ENCODE data around the gene KDM4B.
A peak's percentile ranks its signal among the peaks of the same experiment; 100 is the strongest.

The KDM4B gene

GRCh38 chr19:5000120-5000611 is 31.3 kb downstream of the KDM4B start:
- CTCF ChIA-PET = interaction anchor here (2.0 kb wide), 1 partner anchor 31 kb away, joined by 13 read pairs; no protein-coding TSS in a partner anchor
- DNase-seq = no peak

DNA sequence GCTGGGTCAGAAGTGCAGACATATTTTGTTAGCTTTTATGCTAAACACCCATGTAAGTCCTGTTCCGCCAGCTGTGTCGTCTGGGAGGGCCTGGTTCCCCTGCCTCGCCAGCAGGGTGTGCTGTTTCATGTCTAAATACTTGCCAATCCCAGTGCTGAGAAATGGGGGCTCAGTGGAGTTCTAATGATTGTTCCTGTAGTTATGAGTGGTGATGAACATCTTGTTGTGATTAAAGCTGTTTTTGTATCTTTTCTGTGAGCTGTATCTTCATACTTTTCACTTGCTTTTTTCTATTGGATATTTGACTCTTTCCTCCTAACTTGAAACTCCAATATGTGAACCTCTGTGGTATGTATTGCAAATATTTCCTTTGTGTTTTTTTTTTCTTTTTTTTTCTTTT is 32.7 kb downstream of the KDM4B start:
- Histone ChIP-seq H3K4me1 (ENCODE audit: control extremely low read depth in 1 of 4, control insufficient read depth in 4 of 4, insufficient read depth in 4 of 4, low read length in 3 of 4) (peaks cover 0 to 2% (median under 1%) of the 10 kb centered on the region in 4 experiments), H3K27ac (ENCODE audit: insufficient read depth in 1 of 2, low read depth in 1 of 2, low read length in 2 of 2, poor library complexity in 1 of 2, severe bottlenecking in 2 of 2) (no peak overlapping the region)
- POLR2A ChIA-PET = no interaction called here

More at GRCh38 chr19:5000120-5000611, 31.3 kb downstream of the KDM4B start:
- Histone ChIP-seq H3K4me1 (ENCODE audit: control extremely low read depth in 1 of 4, control insufficient read depth in 4 of 4, insufficient read depth in 4 of 4, low read length in 3 of 4) (no peaks in the 10 kb centered on the region), H3K27me3 (replicated peaks in 2 of 5; ENCODE audit: control insufficient read depth in 4 of 5, insufficient read depth in 5 of 5, low read length in 4 of 5) (no peaks in the 10 kb centered on the region), H3K36me3 (ENCODE audit: control insufficient read depth in 4 of 4, insufficient read depth in 4 of 4, low read length in 3 of 4) (peaks cover 2 to 23% (median 14%) of the 10 kb centered on the region in 4 experiments), H3K9me3 (ENCODE audit: control extremely low read depth in 1 of 5, control insufficient read depth in 4 of 5, insufficient read depth in 2 of 5, low read depth in 1 of 5, low read length in 4 of 5) (peaks cover 0 to 2% (median 0%) of the 10 kb centered on the region in 5 experiments), H3K27ac (ENCODE audit: insufficient read depth in 1 of 2, low read depth in 1 of 2, low read length in 2 of 2, poor library complexity in 1 of 2, severe bottlenecking in 2 of 2) (no peak overlapping the region), H3K4me3 (ENCODE audit: control insufficient read depth in 1 of 7, extremely low read depth in 1 of 7, insufficient read depth in 4 of 7, low read depth in 2 of 7, low read length in 6 of 7) (no peak overlapping the region)
- POLR2A ChIA-PET = no interaction called here
- 100% methylated on average over 5 of the region's 6 CpGs for WGBS (ENCODE audit: insufficient coverage)

DNA sequence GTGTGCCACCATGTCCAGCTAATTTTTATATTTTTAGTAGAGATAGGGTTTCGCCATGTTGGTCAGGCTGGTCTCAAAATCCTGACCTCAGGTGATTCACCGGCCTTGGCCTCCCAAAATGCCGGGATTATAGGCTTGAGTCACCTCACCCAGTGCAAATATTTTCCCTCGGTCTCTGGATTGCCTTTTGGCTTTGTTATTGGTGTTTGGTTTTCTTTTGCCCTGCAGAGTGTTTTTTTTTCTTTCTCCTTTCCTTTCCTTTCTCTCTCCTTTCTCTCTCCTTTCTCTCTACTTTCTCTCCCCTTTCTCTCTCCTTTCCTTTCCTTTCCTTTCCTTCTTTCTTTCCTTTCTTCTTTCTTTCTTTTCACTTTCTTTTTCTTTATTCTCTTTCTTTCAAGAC is 33.2 kb downstream of the KDM4B start:
- H3K36me3 ChIP-seq (ENCODE audit: control insufficient read depth in 4 of 4, insufficient read depth in 4 of 4, low read length in 3 of 4) = peaks cover 2 to 15% (median 8%) of the 10 kb centered on the region in 4 experiments
- H3K27ac ChIP-seq (ENCODE audit: insufficient read depth in 1 of 2, low read depth in 1 of 2, low read length in 2 of 2, poor library complexity in 1 of 2, severe bottlenecking in 2 of 2) = no peak overlapping the region
- DNase-seq = no peak
- POLR2A ChIA-PET = no interaction called here
- H3K27me3 ChIP-seq (replicated peaks in 2 of 5; ENCODE audit: control insufficient read depth in 4 of 5, insufficient read depth in 5 of 5, low read length in 4 of 5) = no peaks in the 10 kb centered on the region
- H3K4me3 ChIP-seq (ENCODE audit: control insufficient read depth in 1 of 7, extremely low read depth in 1 of 7, insufficient read depth in 4 of 7, low read depth in 2 of 7, low read length in 6 of 7) = no peak overlapping the region
- CTCF ChIA-PET = interaction anchor here (0.8 to 2.1 kb wide), 16 partner anchors 12 to 278 kb away, joined by 3 to 13 read pairs (median 4); no protein-coding TSS in a partner anchor
- H3K9me3 ChIP-seq (ENCODE audit: control extremely low read depth in 1 of 5, control insufficient read depth in 4 of 5, insufficient read depth in 2 of 5, low read depth in 1 of 5, low read length in 4 of 5) = peaks cover 0 to under 1% (median 0%) of the 10 kb centered on the region in 5 experiments
- peaks cover 0 to 2% (median under 1%) of the 10 kb centered on the region in 4 experiments for H3K4me1 ChIP-seq (ENCODE audit: control extremely low read depth in 1 of 4, control insufficient read depth in 4 of 4, insufficient read depth in 4 of 4, low read length in 3 of 4)
- no CpG with 5 or more reads among the region's 4 CpGs for WGBS (ENCODE audit: insufficient coverage)

More for the DNA sequence above, 32.7 kb downstream of the KDM4B start:
- peaks cover 2 to 16% (median 12%) of the 10 kb centered on the region in 4 experiments for H3K36me3 ChIP-seq (ENCODE audit: control insufficient read depth in 4 of 4, insufficient read depth in 4 of 4, low read length in 3 of 4)
- no peaks in the 10 kb centered on the region for H3K27me3 ChIP-seq (replicated peaks in 2 of 5; ENCODE audit: control insufficient read depth in 4 of 5, insufficient read depth in 5 of 5, low read length in 4 of 5)
- CTCF ChIA-PET = interaction anchor here (0.8 to 2.1 kb wide), 16 partner anchors 11 to 277 kb away, joined by 3 to 13 read pairs (median 4); no protein-coding TSS in a partner anchor
- H3K4me3 ChIP-seq (ENCODE audit: control insufficient read depth in 1 of 7, extremely low read depth in 1 of 7, insufficient read depth in 4 of 7, low read depth in 2 of 7, low read length in 6 of 7) = no peak overlapping the region
- peak; percentile 51 to 73 (median 70) for DNase-seq
- 78% methylated on average over 3 of the region's 3 CpGs for WGBS (ENCODE audit: insufficient coverage)
- peaks cover 0 to 2% (median 0%) of the 10 kb centered on the region in 5 experiments for H3K9me3 ChIP-seq (ENCODE audit: control extremely low read depth in 1 of 5, control insufficient read depth in 4 of 5, insufficient read depth in 2 of 5, low read depth in 1 of 5, low read length in 4 of 5)

DNA sequence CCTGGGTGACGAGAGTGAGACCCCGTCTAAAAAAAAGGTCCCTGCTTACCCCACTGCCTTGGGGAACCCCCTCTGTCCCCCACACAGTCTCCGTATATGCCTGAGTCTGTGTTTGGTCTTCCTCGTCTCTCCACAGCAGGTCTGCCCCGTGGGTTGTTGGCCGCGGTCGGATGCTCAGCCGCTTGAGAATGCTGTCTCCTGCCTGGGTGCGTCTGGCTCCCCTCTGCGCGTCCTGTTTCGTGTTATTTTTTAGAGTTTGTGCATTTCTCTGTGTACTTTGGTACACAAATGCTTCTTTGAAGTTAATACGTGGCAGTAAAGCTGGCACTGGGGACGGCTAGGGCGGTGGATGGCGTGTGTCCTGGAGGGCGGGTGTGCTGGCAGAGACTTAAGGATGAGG is 34.9 kb downstream of the KDM4B start:
- H3K36me3 ChIP-seq (ENCODE audit: control insufficient read depth in 4 of 4, insufficient read depth in 4 of 4, low read length in 3 of 4) = peaks cover 0 to 9% (median 4%) of the 10 kb centered on the region in 4 experiments
- no peaks in the 10 kb centered on the region for H3K27me3 ChIP-seq (replicated peaks in 2 of 5; ENCODE audit: control insufficient read depth in 4 of 5, insufficient read depth in 5 of 5, low read length in 4 of 5)
- no peak overlapping the region for H3K27ac ChIP-seq (ENCODE audit: insufficient read depth in 1 of 2, low read depth in 1 of 2, low read length in 2 of 2, poor library complexity in 1 of 2, severe bottlenecking in 2 of 2)
- WGBS (ENCODE audit: insufficient coverage) = 96% methylated on average over 18 of the region's 18 CpGs
- DNase-seq = no peak
- peaks cover 0 to 4% (median 0%) of the 10 kb centered on the region in 5 experiments for H3K9me3 ChIP-seq (ENCODE audit: control extremely low read depth in 1 of 5, control insufficient read depth in 4 of 5, insufficient read depth in 2 of 5, low read depth in 1 of 5, low read length in 4 of 5)
- ChIA-PET CTCF (interaction anchor here (0.9 to 3.1 kb wide), 5 partner anchors 17 to 135 kb away, joined by 3 to 13 read pairs (median 4); no protein-coding TSS in a partner anchor), POLR2A (no interaction called here)
- H3K4me1 ChIP-seq (ENCODE audit: control extremely low read depth in 1 of 4, control insufficient read depth in 4 of 4, insufficient read depth in 4 of 4, low read length in 3 of 4) = peaks cover 0 to 2% (median under 1%) of the 10 kb centered on the region in 4 experiments
- H3K4me3 ChIP-seq (ENCODE audit: control insufficient read depth in 1 of 7, extremely low read depth in 1 of 7, insufficient read depth in 4 of 7, low read depth in 2 of 7, low read length in 6 of 7) = no peak overlapping the region

GRCh38 chr19:5005096-5005495 is 36.2 kb downstream of the KDM4B start:
- 91% methylated on average over 5 of the region's 5 CpGs for WGBS (ENCODE audit: insufficient coverage)
- Histone ChIP-seq H3K4me1 (ENCODE audit: control extremely low read depth in 1 of 4, control insufficient read depth in 4 of 4, insufficient read depth in 4 of 4, low read length in 3 of 4) (peaks cover 0 to 2% (median under 1%) of the 10 kb centered on the region in 4 experiments), H3K27me3 (replicated peaks in 2 of 5; ENCODE audit: control insufficient read depth in 4 of 5, insufficient read depth in 5 of 5, low read length in 4 of 5) (no peaks in the 10 kb centered on the region), H3K4me3 (ENCODE audit: control insufficient read depth in 1 of 7, extremely low read depth in 1 of 7, insufficient read depth in 4 of 7, low read depth in 2 of 7, low read length in 6 of 7) (no peak overlapping the region), H3K36me3 (ENCODE audit: control insufficient read depth in 4 of 4, insufficient read depth in 4 of 4, low read length in 3 of 4) (peaks cover 0 to 6% (median 4%) of the 10 kb centered on the region in 4 experiments), H3K27ac (ENCODE audit: insufficient read depth in 1 of 2, low read depth in 1 of 2, low read length in 2 of 2, poor library complexity in 1 of 2, severe bottlenecking in 2 of 2) (no peak overlapping the region), H3K9me3 (ENCODE audit: control extremely low read depth in 1 of 5, control insufficient read depth in 4 of 5, insufficient read depth in 2 of 5, low read depth in 1 of 5, low read length in 4 of 5) (peaks cover 0 to 4% (median 0%) of the 10 kb centered on the region in 5 experiments)
- POLR2A ChIA-PET = interaction anchor here (0.5 kb wide), 1 partner anchor 846 kb away, joined by 3 read pairs; the partner anchor contains the start of gene FUT3
- DNase-seq = no peak
- CTCF ChIA-PET = interaction anchor here (1.1 to 3.1 kb wide), 4 partner anchors 8 to 24 kb away, joined by 3 to 13 read pairs (median 4); no protein-coding TSS in a partner anchor

DNA sequence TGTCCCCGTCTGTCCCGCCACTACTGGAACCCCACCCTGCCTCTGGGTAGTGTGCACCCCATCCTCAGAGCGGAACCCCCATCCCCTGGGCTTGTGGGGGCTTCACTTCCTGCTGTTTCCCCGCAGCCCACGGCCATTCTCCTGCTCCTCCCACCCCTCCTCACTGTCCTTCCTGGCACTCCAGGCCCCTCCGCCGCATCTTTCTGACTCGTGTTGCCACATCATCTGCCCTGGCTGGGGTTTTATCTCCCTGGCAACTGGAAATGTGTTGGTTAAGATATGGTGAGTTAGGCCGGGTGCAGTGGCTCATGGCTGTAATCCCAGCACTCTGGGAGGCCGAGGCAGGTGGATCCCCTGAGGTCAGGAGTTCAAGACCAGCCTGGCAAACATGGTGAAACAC is 37.3 kb downstream of the KDM4B start:
- Histone ChIP-seq H3K36me3 (ENCODE audit: control insufficient read depth in 4 of 4, insufficient read depth in 4 of 4, low read length in 3 of 4) (peaks cover 0 to 5% (median 3%) of the 10 kb centered on the region in 4 experiments), H3K27ac (ENCODE audit: insufficient read depth in 1 of 2, low read depth in 1 of 2, low read length in 2 of 2, poor library complexity in 1 of 2, severe bottlenecking in 2 of 2) (no peak overlapping the region), H3K27me3 (replicated peaks in 2 of 5; ENCODE audit: control insufficient read depth in 4 of 5, insufficient read depth in 5 of 5, low read length in 4 of 5) (no peaks in the 10 kb centered on the region), H3K9me3 (ENCODE audit: control extremely low read depth in 1 of 5, control insufficient read depth in 4 of 5, insufficient read depth in 2 of 5, low read depth in 1 of 5, low read length in 4 of 5) (peaks cover 0 to 4% (median 0%) of the 10 kb centered on the region in 5 experiments), H3K4me3 (ENCODE audit: control insufficient read depth in 1 of 7, extremely low read depth in 1 of 7, insufficient read depth in 4 of 7, low read depth in 2 of 7, low read length in 6 of 7) (no peak overlapping the region), H3K4me1 (ENCODE audit: control extremely low read depth in 1 of 4, control insufficient read depth in 4 of 4, insufficient read depth in 4 of 4, low read length in 3 of 4) (peaks cover 0 to 2% (median under 1%) of the 10 kb centered on the region in 4 experiments)
- peak; percentile 50 to 83 (median 73) for DNase-seq
- POLR2A ChIA-PET = no interaction called here
- WGBS (ENCODE audit: insufficient coverage) = no CpG with 5 or more reads among the region's 10 CpGs
- CTCF ChIA-PET = no interaction called here

- Histone ChIP-seq H3K27ac (ENCODE audit: insufficient read depth in 1 of 2, low read depth in 1 of 2, low read length in 2 of 2, poor library complexity in 1 of 2, severe bottlenecking in 2 of 2) (no peak overlapping the region), H3K27me3 (replicated peaks in 2 of 5; ENCODE audit: control insufficient read depth in 4 of 5, insufficient read depth in 5 of 5, low read length in 4 of 5) (no peaks in the 10 kb centered on the region), H3K4me3 (ENCODE audit: control insufficient read depth in 1 of 7, extremely low read depth in 1 of 7, insufficient read depth in 4 of 7, low read depth in 2 of 7, low read length in 6 of 7) (no peak overlapping the region), H3K36me3 (ENCODE audit: control insufficient read depth in 4 of 4, insufficient read depth in 4 of 4, low read length in 3 of 4) (peaks cover 0 to 4% (median 2%) of the 10 kb centered on the region in 4 experiments), H3K4me1 (ENCODE audit: control extremely low read depth in 1 of 4, control insufficient read depth in 4 of 4, insufficient read depth in 4 of 4, low read length in 3 of 4) (peaks cover 0 to 2% (median under 1%) of the 10 kb centered on the region in 4 experiments), H3K9me3 (ENCODE audit: control extremely low read depth in 1 of 5, control insufficient read depth in 4 of 5, insufficient read depth in 2 of 5, low read depth in 1 of 5, low read length in 4 of 5) (peaks cover 0 to 4% (median 0%) of the 10 kb centered on the region in 5 experiments)
- no peak for DNase-seq
- ChIA-PET POLR2A (no interaction called here), CTCF (no interaction called here)
- 98% methylated on average over 7 of the region's 13 CpGs for WGBS (ENCODE audit: insufficient coverage)
Observed at GRCh38 chr19:5006821-5007220, 37.9 kb downstream of the KDM4B start.

Data from common myeloid progenitor, CD34-positive (primary cell).